Measurements from ENCODE around the gene LGR4.
"Not testable (repeated sequence)": the region's sequence is repeated elsewhere in the genome, so short reads cannot be mapped to it uniquely, and the experiment has no call there.

Gene LGR4

GRCh38 chr11:27367881-27368280 lies 104.7 kb downstream of the LGR4 start:
- DNase-seq = no peak

GRCh38 chr11:27363576-27364117 lies 108.9 kb downstream of the LGR4 start:
- no peak for DNase-seq

- peak; percentile 90 for DNase-seq
Observed at GRCh38 chr11:27362749-27363575, 109.6 kb downstream of the LGR4 start, which contains the start of gene CCDC34. Gene CCDC34 (minus strand): TSS chr11:27363215. CDS start chr11:27363194, 21 bp downstream.

GRCh38 chr11:27361649-27362431 lies 110.8 kb downstream of the LGR4 start:
- DNase-seq = no peak

GRCh38 chr11:27358296-27358695 lies 114.3 kb downstream of the LGR4 start:
- DNase-seq = no peak

- DNase-seq = no peak
Observed at GRCh38 chr11:27357250-27357649, 115.3 kb downstream of the LGR4 start.

- DNase-seq = no peak
Observed at GRCh38 chr11:27356624-27357222, 115.9 kb downstream of the LGR4 start.

GRCh38 chr11:27355575-27356104 lies 117.0 kb downstream of the LGR4 start:
- no peak for DNase-seq

- DNase-seq = no peak
Observed at GRCh38 chr11:27354359-27354965, 118.1 kb downstream of the LGR4 start.

GRCh38 chr11:27353593-27354358 lies 118.8 kb downstream of the LGR4 start:
- no peak for DNase-seq

GRCh38 chr11:27352781-27353180 lies 119.8 kb downstream of the LGR4 start:
- DNase-seq = no peak

GRCh38 chr11:27350511-27350910 lies 122.1 kb downstream of the LGR4 start:
- DNase-seq = no peak

- DNase-seq = no peak
Observed at GRCh38 chr11:27349919-27350318, 122.7 kb downstream of the LGR4 start.

- DNase-seq = no peak
Observed at GRCh38 chr11:27348340-27348873, 124.2 kb downstream of the LGR4 start.

GRCh38 chr11:27347359-27348339 lies 124.9 kb downstream of the LGR4 start:
- DNase-seq = no peak

- DNase-seq = no peak
Observed at GRCh38 chr11:27339941-27340340, 132.6 kb downstream of the LGR4 start.

GRCh38 chr11:27334764-27335163 lies 137.8 kb downstream of the LGR4 start:
- DNase-seq = not testable (repeated sequence)

GRCh38 chr11:27331981-27332380 lies 140.6 kb downstream of the LGR4 start:
- DNase-seq = no peak

- DNase-seq = no peak
Observed at GRCh38 chr11:27330633-27331270, 141.8 kb downstream of the LGR4 start.
